Pancreas (tissue), 10 donors: Measurements from ENCODE around the gene RFTN2. TPM values are rescaled to one million over a fixed set of nuclear protein-coding genes. Genes with fewer than 3 reads are reported as not detected.

Experiments
- ATAC-seq, 4 donors: fragments of 200-7000 bp; cut with Tn5 transposase; one replicate each; pipeline versions ENCODE4 v1.8.0 to v1.9.1; 2020; ENCODE audit warnings: mild to moderate bottlenecking in 4 of 4, moderate library complexity in 4 of 4
- DNase-seq, 6 donors: peaks; one replicate each; pipeline ENCODE4 v3.0.0-alpha.2; 2020
- FAIRE-seq: peaks from 2 replicates; lab custom pipeline; 2012; peaks lifted over from hg19 to GRCh38; lab: Jason Lieb, UNC
- H3K27ac ChIP-seq, 4 donors: fragments of 200-600 bp; sonication (generic); 1 replicate in 3 of 4; 2 replicates in 1 of 4; pipeline versions ENCODE4 v1.5.0 to v1.8.0; 2020
- H3K27me3 ChIP-seq, 4 donors: fragments of 200-600 bp; one replicate each; pipeline ENCODE4 v1.8.0; 2021
- H3K36me3 ChIP-seq, 3 donors: fragments of 200-600 bp; sonication (generic) in 1 of 3; one replicate each; pipeline versions ENCODE4 v1.5.0 to v1.8.0; 2020 to 2021
- H3K4me1 ChIP-seq, 3 donors: fragments of 200-600 bp; one replicate each; pipeline ENCODE4 v1.8.0; 2021
- H3K4me3 ChIP-seq, 4 donors: fragments of 200-600 bp; sonication (generic) in 2 of 4; one replicate each; pipeline versions ENCODE4 v1.5.0 to v1.8.0; 2020 to 2021
- H3K9me3 ChIP-seq, 4 donors: fragments of 200-600 bp; one replicate each; pipeline ENCODE4 v1.8.0; 2021
- CTCF ChIP-seq, 4 donors: fragments of 200-600 bp; sonication (generic) in 3 of 4; IDR thresholded peaks; one replicate each; pipeline versions ENCODE4 v1.5.0 to v1.8.0; 2021; ENCODE audit warnings: antibody characterized with exemption in 4 of 4
- WGBS, 2 donors: extraction: QIAGEN DNeasy Blood & Tissue Kit; methylation state at CpG; one replicate each; pipeline ENCODE4 v1.1.7; 2013; 5-methylcytosine and 5-hydroxymethylcytosine counted together
- intact Hi-C, 3 donors: fragments of 100-400 bp; cut with DNase I; formaldehyde crosslinking; loops; one replicate each; pipeline versions ENCODE4 v1.11.1 to v1.14.2; 2022
- polyA plus RNA-seq, 2 donors: library from polyadenylated mRNA; stranded (reverse); fragments of 200-250 nt; gene quantifications; one replicate each; pipeline ENCODE4 v1.2.3, GENCODE V29; 2013
- total RNA-seq, 6 donors: library from RNA; stranded (reverse); fragmentation: NEBNext Ultra II Directional in 4 of 6; extraction: Animal tissue kit (Norgen Biotek cat#: 25700) in 4 of 6; gene quantifications; one replicate each; pipeline versions ENCODE4 v1.2.1 to v1.2.4, GENCODE V29; 2021 to 2023
- donor health status: healthy with polysubstance abuse.
- donor health status: DM: no; HTN: no; CAD: no; lungs with moderate emphysema.
- donor health status: DM: no; HTN: no; CAD: no.
- donor health status: control.
- donor health status: control.
- donor health status: Bipolar disorder and iron deficiency.
- donor health status: DM: yes; HTN: yes; CAD: no.
- donor health status: DM: no; HTN: no; CAD: no.
- donor health status: DM: no; HTN: no; CAD: no.
- donor health status: DM: yes; HTN: yes; CAD: no.

Gene RFTN2
- total and polyA plus RNA-seq, 8 donors, result 0.77 to 7.6 (median 1.6) TPM

- Histone ChIP-seq H3K27me3 (no peaks in the 10 kb centered on the region), H3K4me3 (no peak overlapping the region), H3K36me3 (peaks cover 0 to 28% (median 0%) of the 10 kb centered on the region in 3 donors), H3K9me3 (no peaks in the 10 kb centered on the region), H3K4me1 (no peaks in the 10 kb centered on the region), H3K27ac (no peak overlapping the region)
- ATAC-seq (no peak), FAIRE-seq (no peak), DNase-seq (no peak)
- TF ChIP-seq CTCF (IDR thresholded peaks at IDR 0.05), result no peak
- intact Hi-C loops, result no loop called here
- 35 to 49% methylated on average over 2 of the region's 2 CpGs for WGBS, 2 donors
Observed at GRCh38 chr2:197538412-197538811, 137.0 kb downstream of the RFTN2 start.

Other genes starting within 250 kb of the RFTN2 start
- gene SF3B1, start 240.6 kb downstream of the RFTN2 start, total RNA-seq, result 100 to 1,000 TPM in 4 of 6 donors, 10 to 100 TPM in 2; 75.8 to 169 (median 121) TPM
- 100 to 1,000 TPM; 173 to 277 TPM for gene SF3B1, start 240.6 kb downstream of the RFTN2 start, polyA plus RNA-seq
- gene COQ10B, start 222.0 kb downstream of the RFTN2 start, total RNA-seq, result 10 to 100 TPM in 2 of 6 donors, 1 to 10 TPM in 4; 7.6 to 10.1 (median 9.7) TPM
- 10 to 100 TPM in 1 of 2 donors, 1 to 10 TPM in 1; 5.7 to 10.8 TPM for gene COQ10B, start 222.0 kb downstream of the RFTN2 start, polyA plus RNA-seq
- gene HSPD1, start 175.7 kb downstream of the RFTN2 start, total RNA-seq, result 100 to 1,000 TPM; 114 to 181 (median 137) TPM
- 100 to 1,000 TPM in 1 of 2 donors, 10 to 100 TPM in 1; 94.8 to 145 TPM for gene HSPD1, start 175.7 kb downstream of the RFTN2 start, polyA plus RNA-seq
- gene HSPE1, start 175.2 kb downstream of the RFTN2 start, total RNA-seq, result 10 to 100 TPM; 17.1 to 51.9 (median 31.2) TPM
- 10 to 100 TPM; 87.4 to 98.6 TPM for gene HSPE1, start 175.2 kb downstream of the RFTN2 start, polyA plus RNA-seq
- 1 to 10 TPM; 4.6 to 9.7 (median 6.9) TPM for gene MOB4, start 159.5 kb downstream of the RFTN2 start, total RNA-seq
- 10 to 100 TPM in 1 of 2 donors, 1 to 10 TPM in 1; 6.1 to 18.3 TPM for gene MOB4, start 159.5 kb downstream of the RFTN2 start, polyA plus RNA-seq
- gene MARS2, start 29.8 kb upstream of the RFTN2 start, total RNA-seq, result 1 to 10 TPM; 2.0 to 5.3 (median 4.0) TPM
- gene MARS2, start 29.8 kb upstream of the RFTN2 start, polyA plus RNA-seq, result 1 to 10 TPM; 1.4 to 2.6 TPM
- not detected for gene BOLL, start 109.7 kb upstream of the RFTN2 start, total RNA-seq
- gene BOLL, start 109.7 kb upstream of the RFTN2 start, polyA plus RNA-seq, result not detected
- gene PLCL1, start 129.0 kb upstream of the RFTN2 start, total RNA-seq, result 1 to 10 TPM in 1 of 6 donors, under 1 TPM in 5; 0.41 to 1.5 (median 0.76) TPM
- under 1 TPM; 0.38 to 0.85 TPM for gene PLCL1, start 129.0 kb upstream of the RFTN2 start, polyA plus RNA-seq